Right atrium auricular region (tissue), 2 donors: ENCODE results near the gene GUCA1C. TPM values are rescaled to one million over a fixed set of nuclear protein-coding genes. Genes with fewer than 3 reads are reported as not detected.

Source experiments
- DNase-seq: peaks from one replicate; pipeline ENCODE4 v3.0.0-alpha.2; 2019; ENCODE audit warnings: low spot score
- H3K27ac ChIP-seq, 2 donors: fragments of 200-600 bp; sonication (generic); 1 replicate in 1 of 2; 2 replicates in 1 of 2; pipeline ENCODE4 v1.5.1; 2016 to 2019
- H3K27me3 ChIP-seq, 2 donors: fragments of 200-600 bp; sonication (generic); one replicate each; pipeline versions ENCODE4 v1.5.1 to v1.6.0; 2017 to 2019
- H3K36me3 ChIP-seq: fragments of 200-600 bp; sonication (generic); one replicate; pipeline ENCODE4 v1.5.1; 2016
- H3K4me1 ChIP-seq, 2 donors: fragments of 200-600 bp; sonication (generic); one replicate each; pipeline versions ENCODE4 v1.5.1 to v1.6.0; 2017 to 2019
- H3K4me3 ChIP-seq, 2 donors: fragments of 200-600 bp; sonication (generic); 1 replicate in 1 of 2; 2 replicates in 1 of 2; pipeline ENCODE4 v1.5.1; 2017 to 2019; ENCODE audit warnings: mild to moderate bottlenecking in 1 of 2, moderate library complexity in 1 of 2
- H3K9me3 ChIP-seq, 2 donors: fragments of 200-600 bp; sonication (generic); one replicate each; pipeline ENCODE4 v1.5.1; 2019
- total RNA-seq, 2 donors: library from RNA; depleted of rRNA; stranded (reverse); fragments of >200 nt; gene quantifications; one replicate each; pipeline ENCODE4 v1.1.0, GENCODE V29; 2016
- TF ChIP-seq, protein P1 (sequence below), 2 donors: fragments of 200-600 bp; sonication (generic); IDR thresholded peaks; one replicate each; pipeline ENCODE4 v1.5.1; 2019; ENCODE audit warnings: antibody characterized with exemption in 2 of 2

Gene GUCA1C
- total RNA-seq, 2 donors from 2014 or later: not detected

DNA sequence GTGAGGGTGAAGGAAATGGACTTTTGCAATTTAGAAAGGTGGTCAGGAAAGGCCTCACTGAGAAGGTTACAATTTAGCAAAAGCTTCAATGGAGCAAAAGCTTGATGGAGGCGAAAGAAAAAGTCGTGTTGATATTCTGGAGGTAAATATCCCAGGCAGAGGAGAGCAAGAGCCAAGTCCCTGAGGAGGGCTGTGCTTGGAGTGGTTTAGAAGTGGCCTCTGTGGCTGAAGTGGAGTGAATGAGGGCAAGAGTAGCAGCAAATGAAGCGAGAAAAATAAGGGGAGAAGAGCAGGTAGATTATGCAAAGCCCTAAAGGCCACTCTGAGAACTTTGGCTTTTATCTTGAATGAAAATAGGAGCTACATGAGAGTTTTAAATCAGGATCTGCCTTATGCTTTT is 54.1 kb downstream of the GUCA1C start:
- Histone ChIP-seq H3K4me3 (no peak overlapping the region), H3K4me1 (no peaks in the 10 kb centered on the region), H3K36me3 (no peaks in the 10 kb centered on the region), H3K27me3 (no peaks in the 10 kb centered on the region), H3K27ac (no peak overlapping the region), H3K9me3 (no peaks in the 10 kb centered on the region)
- TF ChIP-seq, protein P1, sequence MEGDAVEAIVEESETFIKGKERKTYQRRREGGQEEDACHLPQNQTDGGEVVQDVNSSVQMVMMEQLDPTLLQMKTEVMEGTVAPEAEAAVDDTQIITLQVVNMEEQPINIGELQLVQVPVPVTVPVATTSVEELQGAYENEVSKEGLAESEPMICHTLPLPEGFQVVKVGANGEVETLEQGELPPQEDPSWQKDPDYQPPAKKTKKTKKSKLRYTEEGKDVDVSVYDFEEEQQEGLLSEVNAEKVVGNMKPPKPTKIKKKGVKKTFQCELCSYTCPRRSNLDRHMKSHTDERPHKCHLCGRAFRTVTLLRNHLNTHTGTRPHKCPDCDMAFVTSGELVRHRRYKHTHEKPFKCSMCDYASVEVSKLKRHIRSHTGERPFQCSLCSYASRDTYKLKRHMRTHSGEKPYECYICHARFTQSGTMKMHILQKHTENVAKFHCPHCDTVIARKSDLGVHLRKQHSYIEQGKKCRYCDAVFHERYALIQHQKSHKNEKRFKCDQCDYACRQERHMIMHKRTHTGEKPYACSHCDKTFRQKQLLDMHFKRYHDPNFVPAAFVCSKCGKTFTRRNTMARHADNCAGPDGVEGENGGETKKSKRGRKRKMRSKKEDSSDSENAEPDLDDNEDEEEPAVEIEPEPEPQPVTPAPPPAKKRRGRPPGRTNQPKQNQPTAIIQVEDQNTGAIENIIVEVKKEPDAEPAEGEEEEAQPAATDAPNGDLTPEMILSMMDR (IDR thresholded peaks at IDR 0.05): no peak
- no peak for DNase-seq

DNA sequence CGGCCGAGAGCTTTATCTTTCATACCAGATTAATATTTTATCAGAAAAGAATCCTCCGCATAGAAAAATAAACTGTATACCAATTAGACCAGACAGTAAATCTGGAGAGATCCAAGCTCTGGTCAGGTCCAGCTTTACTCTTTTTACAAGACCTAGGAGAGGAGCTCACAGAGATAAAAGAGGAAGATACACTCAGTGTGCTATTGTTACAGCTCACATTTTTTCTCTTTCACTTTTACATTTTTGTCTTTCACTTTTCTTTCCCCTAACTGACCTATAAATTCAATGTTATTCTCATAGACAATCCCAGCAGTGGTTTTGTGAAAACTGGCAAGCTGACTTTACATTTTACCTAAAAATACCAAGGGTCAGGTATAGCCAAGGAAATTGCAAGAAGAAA is 55.8 kb downstream of the GUCA1C start:
- no peaks in the 10 kb centered on the region for H3K36me3 ChIP-seq

DNA sequence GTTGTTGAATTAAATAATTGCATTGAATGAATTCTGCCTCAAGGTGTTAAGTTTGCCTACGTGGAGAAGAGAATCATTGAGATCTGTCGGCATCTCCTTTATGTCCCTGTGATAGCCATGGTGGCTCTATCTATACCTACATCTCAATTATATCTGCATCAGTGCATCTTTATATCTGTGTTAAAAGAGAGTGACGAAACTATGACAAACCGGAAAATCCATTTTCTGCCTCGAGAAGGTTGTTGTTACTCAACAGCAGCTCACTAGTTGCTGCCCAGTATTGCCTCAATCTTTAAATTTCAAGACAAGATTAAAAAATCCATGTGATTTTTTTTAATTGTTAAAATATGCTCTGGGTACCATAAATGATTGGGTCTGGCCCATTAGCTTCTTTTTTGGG is 58.7 kb downstream of the GUCA1C start:
- Histone ChIP-seq H3K27me3 (no peaks in the 10 kb centered on the region), H3K4me1 (no peaks in the 10 kb centered on the region), H3K9me3 (no peaks in the 10 kb centered on the region), H3K36me3 (no peaks in the 10 kb centered on the region), H3K27ac (no peak overlapping the region), H3K4me3 (no peak overlapping the region)
- TF ChIP-seq, protein P1 (IDR thresholded peaks at IDR 0.05): no peak
- DNase-seq: no peak

More for the DNA sequence above, 55.8 kb downstream of the GUCA1C start:
- no peak overlapping the region for H3K27ac ChIP-seq
- no peaks in the 10 kb centered on the region for H3K9me3 ChIP-seq
- TF ChIP-seq, protein P1 (IDR thresholded peaks at IDR 0.05): no peak
- DNase-seq: no peak
- no peaks in the 10 kb centered on the region for H3K27me3 ChIP-seq
- no peaks in the 10 kb centered on the region for H3K4me1 ChIP-seq
- H3K4me3 ChIP-seq: no peak overlapping the region

DNA sequence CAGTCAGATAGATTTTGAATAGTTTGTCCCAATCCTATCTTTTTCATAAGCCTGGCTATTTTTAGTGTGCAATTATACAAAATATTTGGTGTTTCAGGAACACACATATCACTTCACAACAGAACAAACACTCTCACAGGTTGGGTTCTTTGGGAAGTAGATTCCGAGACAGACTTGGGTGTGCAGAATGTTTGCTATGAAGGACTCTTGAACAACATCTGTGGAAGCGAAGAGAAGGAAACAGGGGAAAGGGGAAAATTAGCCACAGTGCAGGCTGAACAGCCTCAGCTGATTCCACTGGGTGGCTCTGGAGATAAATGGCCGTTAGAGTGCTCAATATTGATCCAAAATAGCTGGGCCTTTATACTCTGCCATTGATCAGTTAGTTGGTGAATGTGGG is 61.8 kb downstream of the GUCA1C start:
- Histone ChIP-seq H3K4me3 (no peak overlapping the region), H3K27me3 (no peaks in the 10 kb centered on the region), H3K4me1 (no peaks in the 10 kb centered on the region), H3K27ac (no peak overlapping the region), H3K36me3 (no peaks in the 10 kb centered on the region), H3K9me3 (no peaks in the 10 kb centered on the region)
- DNase-seq: no peak
- TF ChIP-seq, protein P1 (IDR thresholded peaks at IDR 0.05): no peak

DNA sequence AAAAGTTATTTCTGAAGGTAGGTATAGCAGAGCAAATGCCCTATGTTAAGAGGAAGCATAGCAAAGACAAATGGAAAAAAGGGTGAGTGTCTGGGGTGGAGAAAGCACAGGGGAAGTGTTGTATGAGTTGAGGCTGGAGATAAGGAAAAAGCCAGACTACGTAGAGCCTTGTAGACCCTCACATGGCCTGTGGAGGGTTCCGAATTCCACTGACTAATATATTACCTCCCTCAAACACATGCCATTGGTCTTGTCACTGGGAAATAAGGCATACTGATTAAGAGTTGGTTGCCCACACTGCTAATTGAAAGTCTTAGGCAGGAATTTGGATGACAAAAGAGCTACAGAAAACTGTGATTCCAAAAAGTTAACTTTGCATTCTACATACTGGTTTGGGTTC is 65.9 kb downstream of the GUCA1C start:
- Histone ChIP-seq H3K4me1 (no peaks in the 10 kb centered on the region), H3K4me3 (no peak overlapping the region), H3K9me3 (no peaks in the 10 kb centered on the region), H3K36me3 (no peaks in the 10 kb centered on the region), H3K27ac (no peak overlapping the region), H3K27me3 (no peaks in the 10 kb centered on the region)
- no peak for DNase-seq
- TF ChIP-seq, protein P1 (IDR thresholded peaks at IDR 0.05): no peak

DNA sequence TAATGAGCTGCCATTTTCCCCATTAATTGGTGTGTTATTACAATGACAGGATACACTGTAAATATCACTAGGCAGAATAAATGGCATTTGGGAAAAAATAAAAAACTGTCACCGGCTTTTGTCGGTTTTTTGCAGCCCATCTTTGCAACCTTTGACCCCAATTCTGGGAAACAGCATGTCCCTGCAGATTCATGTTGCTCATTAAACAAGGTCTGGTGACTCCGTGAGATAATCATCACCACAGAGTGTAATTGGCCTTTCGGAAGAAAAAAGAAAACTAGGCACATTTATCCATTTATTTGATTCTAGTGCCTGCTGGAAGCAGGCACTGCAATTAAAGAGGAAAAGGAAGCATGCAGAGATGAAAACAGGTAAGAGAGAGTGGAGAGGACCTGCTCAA is 66.6 kb downstream of the GUCA1C start:
- Histone ChIP-seq H3K4me1 (no peaks in the 10 kb centered on the region), H3K9me3 (no peaks in the 10 kb centered on the region), H3K27me3 (no peaks in the 10 kb centered on the region), H3K4me3 (no peak overlapping the region), H3K36me3 (no peaks in the 10 kb centered on the region), H3K27ac (no peak overlapping the region)
- no peak for DNase-seq
- TF ChIP-seq, protein P1 (IDR thresholded peaks at IDR 0.05): no peak
